ENCODE data around the gene ERP44.
"Not testable (repeated sequence)": the region's sequence is repeated elsewhere in the genome, so short reads cannot be mapped to it uniquely, and the experiment has no call there.

ERP44 gene

GRCh38 chr9:99998266-99998665 lies 100.5 kb downstream of the ERP44 start:
- no peak for DNase-seq

- DNase-seq = not testable (repeated sequence)
These were observed 108.3 kb downstream of the ERP44 start for GRCh38 chr9:99990508-99990907.

GRCh38 chr9:99986642-99987041 lies 112.2 kb downstream of the ERP44 start:
- DNase-seq = no peak

GRCh38 chr9:99980598-99980997 lies 118.2 kb downstream of the ERP44 start:
- no peak for DNase-seq

- DNase-seq = peak; percentile 30
These were observed 120.6 kb downstream of the ERP44 start for GRCh38 chr9:99978221-99978620.

GRCh38 chr9:99977033-99977792 lies 121.6 kb downstream of the ERP44 start:
- no peak for DNase-seq

GRCh38 chr9:99973455-99973854 lies 125.3 kb downstream of the ERP44 start:
- DNase-seq = no peak

- DNase-seq = no peak
These were observed 127.4 kb downstream of the ERP44 start for GRCh38 chr9:99971410-99971809.

GRCh38 chr9:99970481-99970880 lies 128.3 kb downstream of the ERP44 start:
- DNase-seq = no peak

- DNase-seq = no peak
These were observed 131.3 kb downstream of the ERP44 start for GRCh38 chr9:99967457-99967856.

- DNase-seq = no peak
These were observed 132.1 kb downstream of the ERP44 start for GRCh38 chr9:99966716-99967115.

- peak; percentile 6 for DNase-seq
These were observed 132.8 kb downstream of the ERP44 start for GRCh38 chr9:99966001-99966400.

- DNase-seq = no peak
These were observed 134.5 kb downstream of the ERP44 start for GRCh38 chr9:99964336-99964735.

GRCh38 chr9:99962680-99963261 lies 136.0 kb downstream of the ERP44 start:
- peak; percentile 1 for DNase-seq

- no peak for DNase-seq
These were observed 143.2 kb downstream of the ERP44 start for GRCh38 chr9:99955606-99956005.

GRCh38 chr9:99954819-99955218 lies 144.0 kb downstream of the ERP44 start:
- no peak for DNase-seq

- no peak for DNase-seq
These were observed 144.8 kb downstream of the ERP44 start for GRCh38 chr9:99953861-99954507.

GRCh38 chr9:99948896-99949295 lies 149.9 kb downstream of the ERP44 start:
- DNase-seq = no peak

GRCh38 chr9:99948482-99948881 lies 150.3 kb downstream of the ERP44 start:
- DNase-seq = no peak

- peak; percentile 83 for DNase-seq
These were observed 151.4 kb downstream of the ERP44 start for GRCh38 chr9:99947395-99947794.

GRCh38 chr9:99936947-99937587 lies 161.7 kb downstream of the ERP44 start:
- DNase-seq = no peak

- no peak for DNase-seq
These were observed 167.5 kb downstream of the ERP44 start for GRCh38 chr9:99931155-99931840.

- no peak for DNase-seq
These were observed 169.1 kb downstream of the ERP44 start for GRCh38 chr9:99929652-99930051.
